Erythroblast (primary cell): ENCODE results near the gene RAB3D.
"Not testable (repeated sequence)": the region's sequence is repeated elsewhere in the genome, so short reads cannot be mapped to it uniquely, and the experiment has no call there.

Experiments used
- DNase-seq, 2 experiments: peaks; one replicate each; lab custom pipeline; 2025; lab: John Stamatoyannopoulos, UW
- GATA1 ChIP-seq: IDR thresholded peaks from 2 replicates; pipeline ENCODE4 v1.6.1; 2011; ENCODE audit warnings: low read depth, mild to moderate bottlenecking, control low read depth, low read length, moderate library complexity
- POLR2A ChIP-seq: IDR thresholded peaks from 2 replicates; pipeline ENCODE4 v1.6.1; 2011; ENCODE audit warnings: mild to moderate bottlenecking, low read length

The RAB3D gene

GRCh38 chr19:11359421-11359820, 20.0 kb upstream of the RAB3D start:
- TF ChIP-seq GATA1 (no peak), POLR2A (no peak)
- no peak for DNase-seq

GRCh38 chr19:11356676-11357550, 17.5 kb upstream of the RAB3D start:
- DNase-seq: no peak
- TF ChIP-seq POLR2A (no peak), GATA1 (no peak)

GRCh38 chr19:11356074-11356397, 16.6 kb upstream of the RAB3D start:
- no peak for DNase-seq
- TF ChIP-seq POLR2A (no peak), GATA1 (no peak)

- TF ChIP-seq POLR2A (peak; percentile 2), GATA1 (no peak)
- peak; percentile 80 to 81 for DNase-seq
Observed at GRCh38 chr19:11355160-11356073, 16.0 kb upstream of the RAB3D start, which contains the start of gene PLPPR2. Gene PLPPR2 (plus strand): TSS chr19:11355432. CDS start chr19:11357674, 2,242 bp downstream.

- DNase-seq: not testable (repeated sequence)
Observed at GRCh38 chr19:11354102-11354501, 14.6 kb upstream of the RAB3D start.

GRCh38 chr19:11349171-11349570, 9.7 kb upstream of the RAB3D start:
- no peak for TF ChIP-seq POLR2A
- TF ChIP-seq GATA1: no peak

GRCh38 chr19:11347546-11348039, 8.1 kb upstream of the RAB3D start:
- no peak for DNase-seq
- TF ChIP-seq GATA1 (no peak), POLR2A (no peak)

More at GRCh38 chr19:11349171-11349570, 9.7 kb upstream of the RAB3D start:
- no peak for DNase-seq

GRCh38 chr19:11346104-11346940, 6.9 kb upstream of the RAB3D start, which contains the start of the genes CCDC159 and TMEM205:
Gene CCDC159 (plus strand): TSS chr19:11346519. CDS start chr19:11346607, 88 bp downstream.
Gene TMEM205 (minus strand): TSS chr19:11346268. CDS start chr19:11345619, 649 bp downstream.
- TF ChIP-seq POLR2A (peak; percentile 51), GATA1 (no peak)
- peak; percentile 97 to 98 for DNase-seq

- DNase-seq: no peak
- TF ChIP-seq POLR2A: no peak
- no peak for TF ChIP-seq GATA1
Observed at GRCh38 chr19:11345122-11345803, 5.8 kb upstream of the RAB3D start.

- no peak for DNase-seq
- TF ChIP-seq POLR2A: no peak
- no peak for TF ChIP-seq GATA1
Observed at GRCh38 chr19:11342429-11342828, 3.0 kb upstream of the RAB3D start.

GRCh38 chr19:11340099-11340467, 626 bp upstream of the RAB3D start:
- DNase-seq: not testable (repeated sequence)

GRCh38 chr19:11338569-11339253, 746 bp downstream of the RAB3D start:
- DNase-seq: no peak
- no peak for TF ChIP-seq POLR2A
- TF ChIP-seq GATA1: no peak
